ENCODE data around the gene FETUB.

DNA sequence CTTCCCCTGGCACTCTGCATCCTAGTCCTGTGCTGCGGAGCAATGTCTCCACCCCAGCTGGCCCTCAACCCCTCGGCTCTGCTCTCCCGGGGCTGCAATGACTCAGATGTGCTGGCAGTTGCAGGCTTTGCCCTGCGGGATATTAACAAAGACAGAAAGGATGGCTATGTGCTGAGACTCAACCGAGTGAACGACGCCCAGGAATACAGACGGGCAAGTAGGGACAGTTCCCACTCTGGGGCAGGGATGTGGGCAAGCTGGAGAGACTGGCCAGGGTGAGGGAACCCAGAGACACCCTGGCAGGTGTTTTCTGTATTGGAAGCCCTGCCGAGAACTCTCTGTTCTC is 247 bp downstream of the FETUB start:
- TF ChIP-seq PRDM1 (tag by site-specific recombination; IDR thresholded peaks at IDR 0.05): no peak
- TF ChIP-seq YY2 (tag by site-specific recombination; IDR thresholded peaks at IDR 0.05): no peak
- TF ChIP-seq GLIS1 (tag by site-specific recombination; IDR thresholded peaks at IDR 0.05): no peak
- TF ChIP-seq KLF7 (tag by site-specific recombination; IDR thresholded peaks at IDR 0.05; ENCODE audit: borderline replicate concordance): no peak
- TF ChIP-seq KLF16 (tag by site-specific recombination; IDR thresholded peaks at IDR 0.05): no peak
- TF ChIP-seq ZBTB1 (tag by site-specific recombination; IDR thresholded peaks at IDR 0.05): no peak
- TF ChIP-seq, protein P1, sequence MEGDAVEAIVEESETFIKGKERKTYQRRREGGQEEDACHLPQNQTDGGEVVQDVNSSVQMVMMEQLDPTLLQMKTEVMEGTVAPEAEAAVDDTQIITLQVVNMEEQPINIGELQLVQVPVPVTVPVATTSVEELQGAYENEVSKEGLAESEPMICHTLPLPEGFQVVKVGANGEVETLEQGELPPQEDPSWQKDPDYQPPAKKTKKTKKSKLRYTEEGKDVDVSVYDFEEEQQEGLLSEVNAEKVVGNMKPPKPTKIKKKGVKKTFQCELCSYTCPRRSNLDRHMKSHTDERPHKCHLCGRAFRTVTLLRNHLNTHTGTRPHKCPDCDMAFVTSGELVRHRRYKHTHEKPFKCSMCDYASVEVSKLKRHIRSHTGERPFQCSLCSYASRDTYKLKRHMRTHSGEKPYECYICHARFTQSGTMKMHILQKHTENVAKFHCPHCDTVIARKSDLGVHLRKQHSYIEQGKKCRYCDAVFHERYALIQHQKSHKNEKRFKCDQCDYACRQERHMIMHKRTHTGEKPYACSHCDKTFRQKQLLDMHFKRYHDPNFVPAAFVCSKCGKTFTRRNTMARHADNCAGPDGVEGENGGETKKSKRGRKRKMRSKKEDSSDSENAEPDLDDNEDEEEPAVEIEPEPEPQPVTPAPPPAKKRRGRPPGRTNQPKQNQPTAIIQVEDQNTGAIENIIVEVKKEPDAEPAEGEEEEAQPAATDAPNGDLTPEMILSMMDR (tag by site-specific recombination; IDR thresholded peaks at IDR 0.05): no peak
- TF ChIP-seq, protein P2, sequence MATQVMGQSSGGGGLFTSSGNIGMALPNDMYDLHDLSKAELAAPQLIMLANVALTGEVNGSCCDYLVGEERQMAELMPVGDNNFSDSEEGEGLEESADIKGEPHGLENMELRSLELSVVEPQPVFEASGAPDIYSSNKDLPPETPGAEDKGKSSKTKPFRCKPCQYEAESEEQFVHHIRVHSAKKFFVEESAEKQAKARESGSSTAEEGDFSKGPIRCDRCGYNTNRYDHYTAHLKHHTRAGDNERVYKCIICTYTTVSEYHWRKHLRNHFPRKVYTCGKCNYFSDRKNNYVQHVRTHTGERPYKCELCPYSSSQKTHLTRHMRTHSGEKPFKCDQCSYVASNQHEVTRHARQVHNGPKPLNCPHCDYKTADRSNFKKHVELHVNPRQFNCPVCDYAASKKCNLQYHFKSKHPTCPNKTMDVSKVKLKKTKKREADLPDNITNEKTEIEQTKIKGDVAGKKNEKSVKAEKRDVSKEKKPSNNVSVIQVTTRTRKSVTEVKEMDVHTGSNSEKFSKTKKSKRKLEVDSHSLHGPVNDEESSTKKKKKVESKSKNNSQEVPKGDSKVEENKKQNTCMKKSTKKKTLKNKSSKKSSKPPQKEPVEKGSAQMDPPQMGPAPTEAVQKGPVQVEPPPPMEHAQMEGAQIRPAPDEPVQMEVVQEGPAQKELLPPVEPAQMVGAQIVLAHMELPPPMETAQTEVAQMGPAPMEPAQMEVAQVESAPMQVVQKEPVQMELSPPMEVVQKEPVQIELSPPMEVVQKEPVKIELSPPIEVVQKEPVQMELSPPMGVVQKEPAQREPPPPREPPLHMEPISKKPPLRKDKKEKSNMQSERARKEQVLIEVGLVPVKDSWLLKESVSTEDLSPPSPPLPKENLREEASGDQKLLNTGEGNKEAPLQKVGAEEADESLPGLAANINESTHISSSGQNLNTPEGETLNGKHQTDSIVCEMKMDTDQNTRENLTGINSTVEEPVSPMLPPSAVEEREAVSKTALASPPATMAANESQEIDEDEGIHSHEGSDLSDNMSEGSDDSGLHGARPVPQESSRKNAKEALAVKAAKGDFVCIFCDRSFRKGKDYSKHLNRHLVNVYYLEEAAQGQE (tag by site-specific recombination; IDR thresholded peaks at IDR 0.05): no peak
- TF ChIP-seq ZNF175 (tag by site-specific recombination; IDR thresholded peaks at IDR 0.05): no peak
